GM18907 (cell line): ENCODE measurements around the gene NUBP1.
"Not testable (repeated sequence)": the region's sequence is repeated elsewhere in the genome, so short reads cannot be mapped to it uniquely, and the experiment has no call there.

Experiments
- ATAC-seq: cut with Tn5 transposase; IDR thresholded peaks from one replicate; pipeline ENCODE4 v1.9.1; 2021; ENCODE audit warnings: mild to moderate bottlenecking, moderate library complexity; ENCODE audit not compliant: unreplicated experiment

NUBP1 gene

GRCh38 chr16:10743610-10744369 lies at the start of gene NUBP1:
Gene NUBP1 (plus strand): TSS chr16:10743842. CDS start chr16:10743864, 22 bp downstream.
- ATAC-seq = peak; percentile 76

- ATAC-seq = no peak
These were observed 49.8 kb upstream of the NUBP1 start for GRCh38 chr16:10693889-10694288.

- ATAC-seq = no peak
These were observed 49.3 kb upstream of the NUBP1 start for GRCh38 chr16:10694306-10694705.

DNA sequence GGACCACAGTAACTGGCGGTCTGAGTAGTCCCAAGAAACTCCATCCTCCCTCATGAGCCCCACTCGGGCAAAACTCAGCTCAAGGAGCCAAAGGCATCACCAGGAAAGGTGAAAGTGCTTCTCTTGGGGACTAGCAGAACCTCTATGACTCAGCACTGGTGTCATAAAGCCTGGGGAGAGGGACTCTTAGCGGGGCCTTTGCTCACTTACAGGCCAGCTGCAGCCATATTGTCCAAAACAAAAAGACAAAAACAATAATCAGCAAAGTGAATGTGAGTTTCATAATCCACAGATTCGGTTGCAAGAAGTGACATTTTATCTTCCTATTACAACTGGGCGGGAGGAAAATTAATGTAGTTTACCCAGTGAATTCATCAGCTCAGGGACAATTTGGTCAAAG lies 48.8 kb upstream of the NUBP1 start, which contains the start of gene TEKT5:
TEKT5 (minus strand) TSS at position 101 of the 400 bp plus-strand sequence; CDS start at position 44, 57 bp downstream.
- no peak for ATAC-seq

- ATAC-seq = no peak
These were observed 43.9 kb upstream of the NUBP1 start for GRCh38 chr16:10699756-10700155.

DNA sequence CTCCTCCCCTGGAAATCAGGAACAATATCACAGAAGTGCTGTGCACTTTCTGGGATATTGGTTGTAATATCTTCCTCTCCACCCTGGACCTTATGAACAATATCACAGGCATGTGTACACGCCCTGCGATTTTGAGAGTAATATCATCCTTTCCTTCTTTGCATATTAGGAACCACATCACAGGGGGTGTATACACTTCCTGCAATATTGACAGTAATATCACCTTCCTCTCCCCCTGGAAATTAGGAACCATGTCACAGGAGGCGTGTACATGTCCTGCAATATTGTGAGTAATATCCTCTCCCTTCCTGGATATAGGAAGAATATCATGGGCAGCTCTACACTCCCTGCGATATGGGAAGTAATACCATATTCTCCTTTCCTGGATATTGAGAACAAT lies 34.7 kb upstream of the NUBP1 start:
- no peak for ATAC-seq

GRCh38 chr16:10728003-10728887 lies 15.4 kb upstream of the NUBP1 start:
- no peak for ATAC-seq

DNA sequence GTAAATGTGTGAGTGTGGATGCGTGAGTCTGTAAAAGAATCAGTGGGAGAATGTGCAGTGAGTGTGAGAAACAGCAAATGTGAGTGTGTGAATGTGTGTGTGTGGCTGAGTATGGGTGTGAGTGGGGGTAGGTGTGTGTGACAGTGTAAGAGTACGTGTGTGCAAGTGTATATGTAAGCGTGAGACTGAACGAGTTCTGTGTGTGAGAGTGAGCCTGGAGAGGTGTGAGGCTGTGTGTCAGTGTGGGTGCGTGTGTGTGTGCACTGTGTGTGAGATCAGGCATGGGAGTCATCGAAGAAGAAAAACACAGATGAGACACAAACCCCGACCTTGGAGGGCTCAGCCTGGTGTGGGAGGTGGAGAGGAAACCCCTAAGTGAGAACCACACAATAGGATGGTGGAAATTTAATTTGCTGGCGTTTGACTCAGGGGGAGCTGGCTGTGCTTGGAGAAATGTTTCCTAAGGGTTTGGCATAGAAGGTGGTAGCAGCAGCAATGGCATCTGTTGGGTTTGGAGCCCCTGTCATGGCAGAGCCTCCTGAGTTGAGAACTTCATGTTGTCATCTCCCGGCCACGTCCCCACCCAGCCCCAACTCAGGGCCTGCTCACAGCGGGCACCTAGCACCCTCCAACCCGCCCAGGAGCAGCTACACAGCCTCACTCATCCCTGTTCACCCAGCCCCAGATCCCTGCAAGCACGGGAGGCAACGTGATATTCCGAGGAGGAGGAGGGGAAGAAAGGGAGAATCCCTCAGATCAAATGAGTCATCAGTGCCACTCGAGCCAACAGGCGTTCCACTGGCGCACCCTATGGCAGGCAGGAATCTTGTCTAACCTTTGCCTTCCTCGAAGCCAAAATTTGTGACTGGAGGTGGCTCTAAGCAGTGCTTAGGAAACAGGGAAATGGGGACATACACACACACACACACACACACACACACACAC lies 14.3 kb upstream of the NUBP1 start:
- no peak for ATAC-seq

GRCh38 chr16:10731790-10732189 lies 11.9 kb upstream of the NUBP1 start:
- ATAC-seq = no peak

DNA sequence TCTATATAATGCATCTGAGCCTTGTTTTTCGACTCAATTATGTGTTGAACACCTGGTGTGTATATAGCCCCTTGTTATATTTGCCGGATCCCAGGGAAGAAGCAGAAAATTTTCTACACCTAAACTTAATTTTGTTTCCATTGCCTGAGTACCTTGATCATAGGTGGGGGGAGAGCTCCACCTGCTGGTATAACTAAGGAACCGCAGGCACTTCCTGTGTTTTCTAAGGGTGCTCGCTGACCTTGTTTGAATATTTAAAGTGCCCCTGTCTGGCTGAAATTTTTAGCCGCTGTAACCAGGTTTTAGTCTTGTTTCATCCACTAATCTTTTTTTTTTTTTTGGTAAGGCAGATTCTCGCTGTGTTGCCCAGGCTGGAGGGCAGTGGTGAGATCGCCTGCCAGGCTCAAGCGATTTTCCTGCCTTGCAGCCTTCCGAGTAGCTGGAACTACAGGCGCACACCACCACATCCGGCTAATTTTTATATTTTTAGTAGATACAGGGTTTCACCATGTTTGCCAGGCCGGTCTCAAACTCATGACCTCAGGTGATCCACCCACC lies 6.5 kb upstream of the NUBP1 start:
- ATAC-seq = peak; percentile 41

- peak; percentile 77 for ATAC-seq
These were observed 5.2 kb upstream of the NUBP1 start for GRCh38 chr16:10738231-10739077.

DNA sequence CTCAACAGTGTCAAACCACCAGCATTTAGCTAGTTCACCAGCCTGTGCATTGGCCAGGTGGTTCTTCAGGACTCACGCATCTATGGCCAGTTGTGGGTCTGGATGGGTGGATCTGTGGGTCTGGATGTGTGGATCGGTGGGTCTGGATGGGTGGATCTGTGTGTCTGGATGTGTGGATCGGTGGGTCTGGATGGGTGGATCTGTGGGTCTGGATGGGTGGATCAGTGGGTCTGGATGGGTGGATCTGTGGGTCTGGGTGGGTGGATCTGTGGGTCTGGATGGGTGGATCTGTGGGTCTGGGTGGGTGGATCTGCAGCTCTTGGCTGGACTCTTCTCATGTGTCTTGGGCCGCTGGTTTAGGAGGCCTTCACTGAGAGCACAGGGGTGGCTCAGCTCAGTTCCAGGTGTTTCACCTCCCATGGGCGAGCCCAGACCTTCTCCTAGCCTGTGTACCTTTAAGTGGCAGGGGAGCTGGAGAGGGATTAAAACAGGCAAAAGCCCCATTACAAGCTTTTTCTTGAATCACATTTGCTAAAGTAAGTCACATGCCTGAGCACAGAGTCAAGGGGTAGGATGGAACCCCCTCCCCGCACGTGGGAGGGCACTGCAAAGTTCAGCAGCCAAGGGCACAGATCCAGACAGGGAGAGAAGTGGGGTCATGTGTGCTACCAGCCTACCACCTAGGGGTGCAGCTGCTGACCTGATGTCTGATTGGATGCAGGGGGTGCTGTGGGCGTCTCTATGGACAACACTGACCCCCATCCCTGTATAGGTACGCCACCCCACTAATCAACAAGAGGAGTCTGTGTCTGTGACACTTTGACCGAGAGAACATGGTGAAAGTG lies 3.4 kb upstream of the NUBP1 start:
- no peak for ATAC-seq

DNA sequence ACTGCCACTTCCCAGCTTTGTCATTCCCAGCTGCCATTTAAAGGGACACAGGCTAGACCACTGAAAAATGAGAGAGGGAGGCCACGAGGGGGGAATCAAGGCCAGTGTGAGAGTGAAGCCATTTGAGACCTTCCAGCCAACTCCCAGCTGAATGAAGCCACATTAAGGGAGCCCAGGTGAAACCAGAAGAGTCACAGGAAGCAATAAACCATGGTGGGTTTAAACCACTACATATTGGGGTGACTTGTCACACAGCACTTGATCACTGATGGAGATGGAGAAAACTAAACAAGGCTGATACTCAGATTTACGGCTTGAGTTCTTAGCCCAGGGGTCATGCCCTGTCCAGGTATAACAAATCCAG lies 2.8 kb upstream of the NUBP1 start:
- no peak for ATAC-seq

DNA sequence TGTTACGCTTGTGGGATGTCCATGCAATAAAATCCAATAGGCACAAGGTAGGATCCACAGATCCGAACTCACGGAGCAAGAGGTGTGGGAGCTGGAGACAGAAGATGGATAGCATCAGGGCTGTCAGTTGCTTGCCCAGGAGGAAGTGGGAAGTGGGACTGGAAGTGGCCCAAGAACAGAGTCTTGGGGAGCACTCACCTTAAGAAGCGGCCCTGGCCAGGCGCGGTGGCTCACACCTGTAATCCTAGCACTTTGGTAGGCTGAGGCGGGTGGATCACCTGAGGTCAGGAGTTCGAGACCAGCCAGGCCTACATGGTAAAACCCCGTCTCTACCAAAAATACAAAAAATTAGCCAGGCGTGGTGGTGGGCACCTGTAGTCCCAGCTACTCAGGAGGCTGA lies 2.4 kb upstream of the NUBP1 start:
- ATAC-seq = not testable (repeated sequence)

DNA sequence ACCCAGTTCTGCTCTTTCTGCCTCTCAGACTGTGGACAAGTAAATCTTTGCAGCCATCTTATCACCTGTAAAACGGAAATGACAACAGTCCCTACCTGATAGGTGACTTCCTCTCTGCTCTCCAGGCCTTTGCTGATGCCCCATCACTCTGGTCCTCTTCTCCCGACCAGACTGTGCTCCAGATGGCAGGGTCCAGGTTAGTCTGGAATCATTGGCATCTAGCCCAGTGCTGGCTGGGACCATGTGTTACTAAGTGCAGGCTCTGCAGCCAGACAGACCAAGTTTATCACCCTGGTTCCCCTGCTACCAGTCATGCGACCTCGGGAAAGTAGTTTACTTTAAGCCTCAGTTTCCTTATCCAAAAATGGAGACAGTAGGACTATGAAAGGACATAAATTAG lies 1.8 kb upstream of the NUBP1 start:
- no peak for ATAC-seq

GRCh38 chr16:10743227-10743609 lies 424 bp upstream of the NUBP1 start:
- ATAC-seq = no peak

DNA sequence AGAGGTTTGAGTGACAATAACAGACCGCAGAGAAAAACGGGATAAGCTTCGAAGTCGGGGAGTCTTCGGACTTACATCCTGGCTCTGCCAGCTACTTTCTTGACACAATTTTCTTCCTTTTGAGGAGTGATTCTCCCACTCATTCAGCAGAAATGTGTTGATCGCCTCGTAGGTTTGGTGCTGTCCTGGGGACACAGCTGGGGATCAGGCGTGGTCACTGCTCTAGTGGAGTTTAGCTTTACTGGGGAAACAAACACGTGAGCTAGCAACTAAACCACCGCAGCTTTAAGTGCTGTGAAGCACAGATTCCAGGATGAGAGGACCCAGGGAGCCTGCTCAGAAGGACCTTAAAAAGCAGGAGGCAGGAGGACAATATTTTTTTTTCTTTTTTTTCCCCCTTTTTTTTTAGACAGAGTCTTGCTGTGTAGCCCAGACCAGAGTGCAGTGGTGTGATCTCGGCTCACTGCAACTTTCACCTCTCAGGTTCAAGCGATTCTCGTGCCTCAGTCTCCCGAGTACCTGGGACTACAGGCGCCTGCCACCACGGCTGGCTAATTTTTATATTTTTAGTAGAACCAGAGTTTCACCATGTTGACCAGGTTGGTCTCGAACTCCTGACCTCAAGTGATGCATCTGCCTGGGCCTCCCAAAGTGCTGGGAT lies 858 bp downstream of the NUBP1 start:
- no peak for ATAC-seq

DNA sequence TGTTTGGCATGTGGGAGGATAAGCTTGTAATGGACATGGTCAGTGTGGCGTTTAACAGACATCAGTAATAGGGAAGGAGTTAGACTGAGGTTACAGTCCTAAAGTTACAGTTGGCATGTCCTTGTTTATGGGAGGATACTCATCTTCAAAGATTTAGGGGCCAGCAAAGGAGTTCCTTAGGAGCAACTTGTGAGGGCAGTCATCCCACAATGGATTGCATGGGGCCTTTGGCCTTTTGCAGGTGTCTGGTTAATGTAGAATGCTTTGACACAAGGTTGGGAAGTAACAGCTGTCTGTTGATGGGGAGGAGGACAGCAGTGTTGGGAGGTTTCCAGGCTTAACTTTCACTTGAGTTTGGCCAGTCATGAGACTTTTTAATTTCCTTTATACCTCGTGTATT lies 2.2 kb downstream of the NUBP1 start:
- no peak for ATAC-seq
